CD8-positive, alpha-beta memory T cell (primary cell): ENCODE data around the gene EFS. TPM values are rescaled to one million over a fixed set of nuclear protein-coding genes. Genes with fewer than 3 reads are reported as not detected.

Experiments used
- CTCF ChIA-PET: fragments of 350-600 bp; sonication (Branson Sonifier 250); formaldehyde crosslinking; loops from one replicate; lab custom pipeline; 2021; ENCODE audit warnings: antibody characterized with exemption; lab: Charles Lee
- POLR2A ChIA-PET: fragments of 350-600 bp; sonication (Branson Sonifier 250); formaldehyde crosslinking; loops from one replicate; lab custom pipeline; 2021; ENCODE audit warnings: antibody characterized with exemption; lab: Charles Lee
- DNase-seq, 5 donors: peaks; one replicate each; pipeline versions ENCODE4 v3.0.0 to v3.0.0-alpha.2; 2020 to 2022; ENCODE audit warnings: mixed read lengths in 1 of 5
- H3K27ac ChIP-seq: one replicate; pipeline ENCODE4 v1.7.0; 2013; ENCODE audit warnings: low read depth, mild to moderate bottlenecking, low read length, moderate library complexity
- H3K27me3 ChIP-seq: 2 replicates; pipeline ENCODE4 v1.7.0; 2013; ENCODE audit warnings: low read length, mild to moderate bottlenecking; ENCODE audit not compliant: insufficient read depth, poor library complexity, severe bottlenecking
- H3K36me3 ChIP-seq: 2 replicates; pipeline ENCODE4 v1.7.0; 2013; ENCODE audit warnings: mild to moderate bottlenecking, low read length, moderate library complexity; ENCODE audit not compliant: insufficient read depth
- H3K4me1 ChIP-seq: 2 replicates; pipeline ENCODE4 v1.7.0; 2013; ENCODE audit warnings: mild to moderate bottlenecking, low read length, moderate library complexity; ENCODE audit not compliant: insufficient read depth
- H3K4me3 ChIP-seq: 2 replicates; pipeline ENCODE4 v1.7.0; 2013; ENCODE audit warnings: mild to moderate bottlenecking, low read length
- H3K9me3 ChIP-seq: 2 replicates; pipeline ENCODE4 v1.7.0; 2013; ENCODE audit warnings: mild to moderate bottlenecking, low read length
- H3K27ac Mint-ChIP-seq, 8 donors: one replicate each; pipeline ENCODE4 v1.8.0; 2020 to 2021; ENCODE audit warnings: mixed read lengths in 8 of 8, mild to moderate bottlenecking in 6 of 8, inconsistent platforms in 3 of 8, moderate library complexity in 3 of 8
- H3K27me3 Mint-ChIP-seq, 2 donors: one replicate each; pipeline ENCODE4 v1.8.0; 2020 to 2021; ENCODE audit warnings: mixed read lengths in 2 of 2, mild to moderate bottlenecking in 1 of 2, moderate library complexity in 1 of 2
- H3K36me3 Mint-ChIP-seq, 3 donors: one replicate each; pipeline ENCODE4 v1.8.0; 2020 to 2021; ENCODE audit warnings: mixed read lengths in 3 of 3, inconsistent platforms in 1 of 3, mild to moderate bottlenecking in 1 of 3
- H3K4me1 Mint-ChIP-seq, 3 donors: one replicate each; pipeline ENCODE4 v1.8.0; 2020 to 2021; ENCODE audit warnings: mixed read lengths in 3 of 3, inconsistent platforms in 1 of 3, mild to moderate bottlenecking in 1 of 3
- H3K4me3 Mint-ChIP-seq, 7 donors: one replicate each; pipeline ENCODE4 v1.8.0; 2020 to 2021; ENCODE audit warnings: mixed read lengths in 7 of 7, mild to moderate bottlenecking in 6 of 7, moderate library complexity in 4 of 7, inconsistent platforms in 2 of 7
- H3K9me3 Mint-ChIP-seq, 5 donors: one replicate each; pipeline ENCODE4 v1.8.0; 2020 to 2022; ENCODE audit warnings: mixed read lengths in 5 of 5, mild to moderate bottlenecking in 3 of 5, moderate library complexity in 2 of 5, inconsistent platforms in 1 of 5
- polyA plus RNA-seq: library from polyadenylated mRNA; unstranded; fragments of 300-500 nt; fragmentation: Illumina TruSeq; gene quantifications from one replicate; pipeline ENCODE4 v1.2.3, GENCODE V29; 2021
- total RNA-seq, 2 experiments: library from RNA; stranded (reverse); gene quantifications; one replicate each; pipeline ENCODE4 v1.2.3, GENCODE V29; 2021

The EFS gene
- total and polyA plus RNA-seq, 3 experiments from 2014 or later: not detected

- Mint-ChIP-seq H3K4me3 (no peak within 1 kb of the TSS), H3K9me3 (no peaks in the 10 kb centered on the region), H3K4me1 (no peaks in the 10 kb centered on the region), H3K27me3 (peaks cover 5 to 50% of the 10 kb centered on the region in 2 donors), H3K27ac (no peak within 1 kb of the TSS), H3K36me3 (peaks cover 0 to 2% (median 0%) of the 10 kb centered on the region in 3 donors)
- no peaks in the 10 kb centered on the region for H3K4me1 ChIP-seq
- no peaks in the 10 kb centered on the region for H3K27me3 ChIP-seq
- no peak within 1 kb of the TSS for H3K27ac ChIP-seq
- H3K4me3 ChIP-seq: no peak within 1 kb of the TSS
- POLR2A ChIA-PET: no interaction called here
- CTCF ChIA-PET: no interaction called here
- DNase-seq: no peak
- H3K9me3 ChIP-seq: no peaks in the 10 kb centered on the region
- H3K36me3 ChIP-seq: no peaks in the 10 kb centered on the region
These were observed 42.7 kb upstream of the EFS start, which contains the start of gene MYH6 for GRCh38 chr14:23407516-23408306. Gene MYH6 (minus strand): TSS chr14:23408273. CDS start chr14:23407223, 1,050 bp downstream.

GRCh38 chr14:23406725-23407355 lies 41.9 kb upstream of the EFS start:
- H3K9me3 ChIP-seq: no peaks in the 10 kb centered on the region
- DNase-seq: no peak
- CTCF ChIA-PET: no interaction called here
- H3K36me3 ChIP-seq: no peaks in the 10 kb centered on the region
- POLR2A ChIA-PET: no interaction called here
- H3K27me3 ChIP-seq: no peaks in the 10 kb centered on the region
- no peak overlapping the region for H3K4me3 ChIP-seq
- H3K4me1 ChIP-seq: no peaks in the 10 kb centered on the region
- Mint-ChIP-seq H3K27me3 (peaks cover 5 to 48% of the 10 kb centered on the region in 2 donors), H3K4me1 (no peaks in the 10 kb centered on the region), H3K4me3 (no peak overlapping the region), H3K27ac (no peak overlapping the region), H3K9me3 (no peaks in the 10 kb centered on the region), H3K36me3 (peaks cover 0 to 2% (median 0%) of the 10 kb centered on the region in 3 donors)
- H3K27ac ChIP-seq: no peak overlapping the region

GRCh38 chr14:23406244-23406643 lies 41.3 kb upstream of the EFS start:
- H3K4me1 ChIP-seq: no peaks in the 10 kb centered on the region
- POLR2A ChIA-PET: no interaction called here
- peaks cover 5 to 51% of the 10 kb centered on the region in 2 donors for H3K27me3 Mint-ChIP-seq

GRCh38 chr14:23405516-23406025 lies 40.6 kb upstream of the EFS start:
- Histone ChIP-seq H3K9me3 (no peaks in the 10 kb centered on the region), H3K27me3 (no peaks in the 10 kb centered on the region), H3K27ac (no peak overlapping the region), H3K36me3 (no peaks in the 10 kb centered on the region), H3K4me1 (no peaks in the 10 kb centered on the region), H3K4me3 (no peak overlapping the region)
- POLR2A ChIA-PET: no interaction called here
- Mint-ChIP-seq H3K27me3 (peaks cover 5 to 44% of the 10 kb centered on the region in 2 donors), H3K4me3 (no peak overlapping the region), H3K4me1 (no peaks in the 10 kb centered on the region), H3K27ac (no peak overlapping the region), H3K36me3 (peaks cover 0 to 2% (median 0%) of the 10 kb centered on the region in 3 donors), H3K9me3 (no peaks in the 10 kb centered on the region)
- no peak for DNase-seq
- CTCF ChIA-PET: no interaction called here

More at GRCh38 chr14:23406244-23406643, 41.3 kb upstream of the EFS start:
- no peak for DNase-seq
- peaks cover 0 to 2% (median 0%) of the 10 kb centered on the region in 3 donors for H3K36me3 Mint-ChIP-seq
- no peak overlapping the region for H3K27ac Mint-ChIP-seq
- no peaks in the 10 kb centered on the region for H3K9me3 Mint-ChIP-seq
- no peak overlapping the region for H3K4me3 ChIP-seq
- no peaks in the 10 kb centered on the region for H3K9me3 ChIP-seq
- no peaks in the 10 kb centered on the region for H3K27me3 ChIP-seq
- no peak overlapping the region for H3K4me3 Mint-ChIP-seq
- no peaks in the 10 kb centered on the region for H3K4me1 Mint-ChIP-seq
- CTCF ChIA-PET: no interaction called here
- H3K27ac ChIP-seq: no peak overlapping the region
- no peaks in the 10 kb centered on the region for H3K36me3 ChIP-seq

- Mint-ChIP-seq H3K27me3 (peaks cover 5 to 41% of the 10 kb centered on the region in 2 donors), H3K36me3 (peaks cover 0 to 2% (median 0%) of the 10 kb centered on the region in 3 donors), H3K4me1 (no peaks in the 10 kb centered on the region), H3K4me3 (no peak overlapping the region), H3K27ac (no peak overlapping the region), H3K9me3 (no peaks in the 10 kb centered on the region)
- H3K36me3 ChIP-seq: no peaks in the 10 kb centered on the region
- no peak overlapping the region for H3K27ac ChIP-seq
- no peaks in the 10 kb centered on the region for H3K9me3 ChIP-seq
- no peaks in the 10 kb centered on the region for H3K4me1 ChIP-seq
- H3K27me3 ChIP-seq: no peaks in the 10 kb centered on the region
- ChIA-PET POLR2A (no interaction called here), CTCF (no interaction called here)
- DNase-seq: no peak
- H3K4me3 ChIP-seq: no peak overlapping the region
These were observed 40.1 kb upstream of the EFS start for GRCh38 chr14:23405096-23405495.

GRCh38 chr14:23404331-23404900 lies 39.4 kb upstream of the EFS start:
- no peak for DNase-seq
- H3K27ac Mint-ChIP-seq: no peak overlapping the region
- CTCF ChIA-PET: no interaction called here
- H3K4me1 Mint-ChIP-seq: no peaks in the 10 kb centered on the region
- peaks cover 0 to 2% (median 0%) of the 10 kb centered on the region in 3 donors for H3K36me3 Mint-ChIP-seq
- Histone ChIP-seq H3K4me1 (no peaks in the 10 kb centered on the region), H3K4me3 (no peak overlapping the region), H3K36me3 (no peaks in the 10 kb centered on the region), H3K9me3 (no peaks in the 10 kb centered on the region), H3K27ac (no peak overlapping the region), H3K27me3 (no peaks in the 10 kb centered on the region)
- H3K4me3 Mint-ChIP-seq: no peak overlapping the region
- POLR2A ChIA-PET: no interaction called here
- no peaks in the 10 kb centered on the region for H3K9me3 Mint-ChIP-seq
- peaks cover 5 to 41% of the 10 kb centered on the region in 2 donors for H3K27me3 Mint-ChIP-seq

- Histone ChIP-seq H3K9me3 (no peaks in the 10 kb centered on the region), H3K4me3 (no peak overlapping the region), H3K27me3 (no peaks in the 10 kb centered on the region), H3K36me3 (no peaks in the 10 kb centered on the region), H3K4me1 (no peaks in the 10 kb centered on the region), H3K27ac (no peak overlapping the region)
- Mint-ChIP-seq H3K27ac (no peak overlapping the region), H3K9me3 (no peaks in the 10 kb centered on the region), H3K4me3 (no peak overlapping the region), H3K27me3 (peaks cover 5 to 39% of the 10 kb centered on the region in 2 donors), H3K36me3 (peaks cover 0 to under 1% (median 0%) of the 10 kb centered on the region in 3 donors), H3K4me1 (no peaks in the 10 kb centered on the region)
- ChIA-PET CTCF (no interaction called here), POLR2A (no interaction called here)
- DNase-seq: no peak
These were observed 38.9 kb upstream of the EFS start for GRCh38 chr14:23403908-23404307.

GRCh38 chr14:23403139-23403438 lies 38.1 kb upstream of the EFS start:
- H3K27me3 ChIP-seq: no peaks in the 10 kb centered on the region
- no peak overlapping the region for H3K4me3 Mint-ChIP-seq
- H3K36me3 Mint-ChIP-seq: no peaks in the 10 kb centered on the region
- no peaks in the 10 kb centered on the region for H3K9me3 Mint-ChIP-seq
- POLR2A ChIA-PET: no interaction called here
- no peak overlapping the region for H3K27ac ChIP-seq
- CTCF ChIA-PET: no interaction called here
- peaks cover 5 to 39% of the 10 kb centered on the region in 2 donors for H3K27me3 Mint-ChIP-seq
- H3K4me1 Mint-ChIP-seq: no peaks in the 10 kb centered on the region
- H3K4me1 ChIP-seq: no peaks in the 10 kb centered on the region
- no peak for DNase-seq
- no peak overlapping the region for H3K27ac Mint-ChIP-seq
- no peaks in the 10 kb centered on the region for H3K36me3 ChIP-seq
- no peaks in the 10 kb centered on the region for H3K9me3 ChIP-seq
- no peak overlapping the region for H3K4me3 ChIP-seq
